ACHN (cell line): Measurements from ENCODE around the gene SLCO1B3.
"Not testable (repeated sequence)": the region's sequence is repeated elsewhere in the genome, so short reads cannot be mapped to it uniquely, and the experiment has no call there.

Source experiments
- DNase-seq: peaks from one replicate; pipeline ENCODE4 v3.0.0-alpha.2; 2015
- in situ Hi-C: cut with HindIII; loops from 2 replicates; pipeline ENCODE4 v1.10.0; 2017; ENCODE audit warnings: low sequenced_read_pairs, low pct_ligation_motif_present, low pct_unique_long_range_greater_than_20kb

SLCO1B3 gene

GRCh38 chr12:20810487-20810886 is at the start of gene SLCO1B3:
TSS of gene SLCO1B3 (plus strand) at chr12:20810705. CDS start at chr12:20815739, 5,034 bp downstream.
- in situ Hi-C loops = no loop called here
- DNase-seq = no peak

DNA sequence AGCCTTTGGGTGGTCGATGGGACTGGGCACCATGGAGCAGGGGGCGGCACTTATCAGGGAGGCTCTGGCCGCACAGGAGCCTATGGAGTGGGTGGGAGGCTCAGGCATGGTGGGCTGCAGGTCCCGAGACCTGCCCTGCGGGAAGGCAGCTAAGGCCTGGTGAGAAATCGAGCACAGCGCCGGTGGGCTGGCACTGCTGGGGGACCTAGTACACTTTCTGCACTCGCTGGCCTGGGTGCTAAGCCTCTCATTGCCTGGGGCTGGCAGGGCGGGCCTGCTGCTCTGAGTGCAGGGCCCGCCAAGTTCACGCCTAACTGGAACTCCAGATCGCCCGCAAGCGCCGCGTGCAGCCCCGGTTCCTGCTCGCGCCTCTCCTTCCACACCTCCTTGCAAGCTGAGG is 33.1 kb upstream of the SLCO1B3 start:
- in situ Hi-C loops = no loop called here
- DNase-seq = no peak

- DNase-seq = no peak
- in situ Hi-C loops = no loop called here
Measured at GRCh38 chr12:20778969-20779368, 31.5 kb upstream of the SLCO1B3 start.

GRCh38 chr12:20779971-20780370 is 30.5 kb upstream of the SLCO1B3 start:
- DNase-seq, in situ Hi-C loops: not testable (repeated sequence)

DNA sequence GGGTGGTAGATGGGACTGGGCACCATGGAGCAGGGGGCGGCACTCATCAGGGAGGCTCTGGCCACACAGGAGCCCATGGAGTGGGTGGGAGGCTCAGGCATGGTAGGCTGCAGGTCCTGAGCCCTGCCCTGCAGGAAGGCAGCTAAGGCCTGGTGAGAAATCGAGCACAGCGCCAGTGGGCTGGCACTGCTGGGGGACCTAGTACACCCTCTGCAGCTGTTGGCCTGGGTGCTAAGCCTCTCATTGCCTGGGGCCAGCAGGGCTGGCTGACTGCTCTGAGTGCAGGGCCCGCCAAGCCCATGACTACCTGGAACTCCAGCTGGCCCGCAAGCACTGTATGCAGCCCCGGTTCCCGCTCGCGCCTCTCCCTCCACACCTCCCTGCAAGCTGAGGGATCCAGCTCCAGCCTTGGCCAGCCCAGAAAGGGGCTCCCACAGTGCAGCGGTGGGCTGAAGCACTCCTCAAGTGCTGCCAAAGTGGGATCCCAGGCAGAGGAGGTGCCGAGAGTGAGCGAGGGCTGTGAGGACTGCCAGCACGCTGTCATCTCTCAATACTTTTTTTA is 26.6 kb upstream of the SLCO1B3 start:
- DNase-seq = not testable (repeated sequence)

DNA sequence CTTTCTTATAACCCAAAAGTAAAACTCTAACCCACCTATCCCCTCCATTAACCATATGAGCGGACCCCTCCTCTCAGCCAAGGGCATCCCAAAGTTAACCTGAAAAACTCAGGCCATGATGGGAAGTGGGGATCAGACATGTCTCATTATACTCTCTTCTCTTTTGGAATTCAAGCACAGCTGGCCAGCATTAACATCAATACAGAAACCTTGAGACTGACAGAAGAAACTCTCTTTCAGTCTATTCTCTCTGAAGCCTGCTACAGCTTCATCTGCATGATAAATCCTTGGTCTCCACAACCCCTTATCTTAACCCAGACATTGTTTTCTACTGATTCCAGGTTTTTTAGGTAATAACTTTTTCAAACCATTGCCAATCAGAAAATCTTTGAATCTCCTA is 17.5 kb upstream of the SLCO1B3 start:
- DNase-seq = no peak

More for the DNA sequence above, 26.6 kb upstream of the SLCO1B3 start:
- in situ Hi-C loops = not testable (repeated sequence)

DNA sequence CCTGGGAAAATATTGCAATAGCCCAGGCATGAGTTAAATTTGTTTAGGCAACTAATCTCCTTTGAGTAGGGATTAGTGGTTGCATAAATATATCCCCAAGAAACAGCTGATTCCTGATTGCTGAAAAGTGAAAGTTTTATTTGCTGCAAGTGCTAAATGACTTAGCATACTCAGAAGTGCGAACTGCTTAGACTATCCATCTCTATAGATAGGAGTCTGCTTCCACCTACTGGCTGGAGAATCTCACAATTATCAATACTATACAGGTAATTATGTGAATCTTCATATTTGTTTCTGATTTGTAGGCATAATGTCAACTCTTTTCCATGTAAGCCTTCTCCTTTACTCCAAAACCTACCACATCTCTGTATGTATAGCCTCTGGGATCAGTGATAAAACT is 12.0 kb upstream of the SLCO1B3 start:
- peak; percentile 38 for DNase-seq
- in situ Hi-C loops = no loop called here

More for the DNA sequence above, 17.5 kb upstream of the SLCO1B3 start:
- in situ Hi-C loops = no loop called here

GRCh38 chr12:20800160-20800559 is 10.3 kb upstream of the SLCO1B3 start:
- in situ Hi-C loops = no loop called here
- no peak for DNase-seq

DNA sequence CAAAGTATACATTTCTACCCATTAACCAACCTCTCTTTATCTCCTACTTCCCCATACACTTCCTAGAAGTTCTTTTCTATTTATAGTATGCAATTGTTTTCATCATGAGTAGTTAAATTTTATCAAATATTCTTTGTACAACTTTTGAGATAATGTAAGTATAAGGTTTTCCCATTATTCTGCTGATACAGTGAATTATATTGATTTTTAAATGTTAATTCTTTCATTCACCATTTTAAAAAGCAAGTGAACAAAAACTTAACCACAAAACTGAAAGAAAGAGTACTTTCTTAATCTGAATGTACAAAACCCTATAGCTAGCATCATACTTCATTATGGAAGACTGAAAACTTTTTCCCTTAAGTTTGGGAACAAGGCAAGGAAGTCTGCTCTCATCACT is 9.5 kb upstream of the SLCO1B3 start:
- DNase-seq = no peak
- in situ Hi-C loops = no loop called here

- DNase-seq = no peak
- in situ Hi-C loops = no loop called here
Measured at GRCh38 chr12:20805921-20806320, 4.6 kb upstream of the SLCO1B3 start.

DNA sequence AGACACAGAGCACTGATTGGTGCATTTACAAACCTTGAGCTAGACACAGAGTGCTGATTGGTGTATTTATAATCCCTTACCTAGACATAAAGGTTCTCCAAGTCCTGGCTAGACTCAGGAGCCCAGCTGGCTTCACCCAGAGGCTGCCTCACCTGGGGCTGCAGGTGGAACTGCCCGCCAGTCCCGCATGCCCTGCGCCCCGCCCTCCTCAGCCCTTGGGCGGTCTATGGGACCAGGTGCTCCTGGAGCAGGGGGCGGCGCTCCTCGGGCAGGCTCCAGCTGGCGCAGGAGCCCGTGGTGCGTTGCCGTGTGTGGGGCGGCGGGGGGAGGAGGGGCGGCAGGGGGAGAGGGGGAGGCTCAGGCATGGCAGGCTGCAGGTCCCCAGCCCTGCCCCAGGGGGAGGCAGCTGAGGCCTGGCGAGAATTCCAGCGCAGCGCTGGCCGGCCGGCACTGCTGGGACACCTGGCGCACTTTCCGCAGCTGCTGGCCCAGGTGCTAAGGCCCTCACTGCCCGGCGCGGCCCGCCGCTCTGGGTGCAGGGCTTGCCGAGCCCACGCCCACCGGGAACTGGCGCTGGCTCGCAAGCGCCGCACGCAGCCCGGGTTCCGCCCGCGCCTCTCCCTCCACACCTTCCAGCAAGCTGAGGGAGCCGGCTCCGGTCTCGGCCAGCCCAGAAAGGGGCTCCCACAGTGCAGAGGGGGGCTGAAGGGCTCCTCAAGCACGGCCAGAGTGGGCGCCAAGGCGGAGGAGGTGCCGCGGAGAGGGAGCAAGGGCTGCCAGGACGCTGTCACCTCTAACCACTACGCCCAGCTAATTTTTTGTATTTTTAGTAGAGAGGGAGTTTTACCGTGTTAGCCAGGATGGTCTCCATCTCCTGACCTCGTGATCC is 3.1 kb upstream of the SLCO1B3 start:
- in situ Hi-C loops = no loop called here
- DNase-seq = no peak

DNA sequence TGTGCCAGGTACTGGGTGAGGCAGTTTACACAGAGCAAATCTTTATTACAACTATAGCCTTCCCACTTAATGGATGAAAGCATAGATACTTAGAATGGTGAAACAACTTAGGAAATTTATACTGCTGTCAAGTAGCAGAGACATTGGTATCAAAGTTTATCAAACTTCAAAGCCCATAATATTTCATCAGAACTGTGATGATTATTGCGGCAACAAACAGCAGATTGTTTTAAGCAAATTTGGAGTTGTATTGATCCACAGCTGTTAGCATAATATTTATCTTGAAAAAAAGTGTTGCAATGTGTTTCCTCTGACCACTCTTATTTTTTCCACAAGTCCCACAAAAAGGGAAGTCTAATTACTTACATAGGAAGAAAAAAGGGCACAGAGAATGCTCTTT is 2.0 kb upstream of the SLCO1B3 start:
- no peak for DNase-seq
- in situ Hi-C loops = no loop called here

- in situ Hi-C loops = no loop called here
- no peak for DNase-seq
Measured at GRCh38 chr12:20815574-20815973, 5.1 kb downstream of the SLCO1B3 start.

DNA sequence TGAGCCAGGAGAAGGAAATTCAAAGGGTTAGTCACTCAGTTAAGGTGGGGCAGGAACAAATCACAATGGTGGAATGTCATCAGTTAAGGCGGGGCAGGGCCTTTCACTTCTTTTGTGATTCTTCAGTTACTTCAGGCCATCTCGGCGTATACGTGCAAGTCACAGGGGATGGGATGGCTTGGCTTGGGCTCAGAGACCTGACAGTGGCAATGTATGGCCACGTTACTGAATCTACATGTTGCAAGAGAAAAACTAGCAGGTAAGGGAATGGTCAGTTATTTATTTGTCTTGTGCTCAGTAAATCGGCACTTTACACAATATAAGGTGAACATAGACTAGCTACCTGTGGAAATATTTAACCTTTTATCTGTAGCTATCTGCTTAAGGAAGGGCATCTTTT is 11.9 kb downstream of the SLCO1B3 start:
- no peak for DNase-seq
- in situ Hi-C loops = no loop called here

DNA sequence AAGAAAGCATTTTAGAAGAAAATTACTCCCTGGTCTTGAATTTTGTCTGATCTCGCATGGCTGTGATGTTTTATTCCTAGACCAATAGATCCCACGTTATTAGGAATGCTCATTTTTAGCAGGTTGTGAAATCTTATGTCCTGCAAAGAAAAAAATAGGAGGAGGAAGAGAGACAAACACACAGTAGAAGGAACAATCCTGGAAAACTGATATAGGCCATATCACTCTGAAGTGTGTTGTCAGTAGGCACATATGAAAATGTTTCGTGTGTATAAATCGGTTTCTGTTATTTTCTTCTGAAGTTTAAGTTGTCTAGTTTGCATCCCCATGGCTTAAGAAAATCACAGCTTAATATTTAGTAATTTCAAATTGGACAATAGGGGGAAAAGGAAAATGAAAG is 12.4 kb downstream of the SLCO1B3 start:
- no peak for DNase-seq
- in situ Hi-C loops = no loop called here

- no peak for DNase-seq
- in situ Hi-C loops = no loop called here
Measured at GRCh38 chr12:20829919-20830318, 19.4 kb downstream of the SLCO1B3 start.

DNA sequence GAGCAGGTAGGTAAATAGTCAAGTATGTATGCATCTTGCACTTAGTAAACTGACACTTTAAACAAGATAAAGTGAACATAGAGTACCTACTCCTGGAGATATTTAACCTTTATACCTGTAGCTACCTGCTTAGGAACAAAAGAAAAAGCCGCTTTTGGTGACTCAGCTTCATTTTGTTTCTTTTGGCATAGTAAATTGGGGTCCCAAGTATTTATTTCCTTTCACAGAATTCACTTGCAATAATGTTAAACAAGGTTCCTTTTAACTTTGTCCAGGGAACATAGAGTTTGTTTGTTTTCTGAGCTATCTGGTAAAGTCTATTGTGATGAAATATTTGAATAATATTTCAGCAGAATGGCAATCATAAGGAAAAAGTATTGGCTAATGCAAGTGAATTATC is 20.0 kb downstream of the SLCO1B3 start:
- DNase-seq = no peak
- in situ Hi-C loops = no loop called here

GRCh38 chr12:20832911-20833310 is 22.4 kb downstream of the SLCO1B3 start:
- no peak for DNase-seq
- in situ Hi-C loops = no loop called here

GRCh38 chr12:20852649-20853048 is 42.1 kb downstream of the SLCO1B3 start:
- DNase-seq = no peak
- in situ Hi-C loops = no loop called here

GRCh38 chr12:20863056-20863455 is 52.6 kb downstream of the SLCO1B3 start:
- no peak for DNase-seq
- in situ Hi-C loops = no loop called here
